IPS-20b (cell line): ENCODE data around the gene NKTR.

Experiments
- H3K27ac ChIP-seq: one replicate; pipeline ENCODE4 v1.5.1; 2013; ENCODE audit warnings: low read length
- H3K27me3 ChIP-seq: 2 replicates; pipeline ENCODE4 v1.6.1; 2013; ENCODE audit warnings: mild to moderate bottlenecking, low read length, inconsistent platforms; ENCODE audit not compliant: insufficient read depth
- H3K36me3 ChIP-seq: 2 replicates; pipeline ENCODE4 v1.6.1; 2013; ENCODE audit warnings: low read depth, mild to moderate bottlenecking, inconsistent platforms, low read length, moderate library complexity; ENCODE audit not compliant: insufficient read depth
- H3K4me1 ChIP-seq: 2 replicates; pipeline ENCODE4 v1.6.1; 2013; ENCODE audit warnings: mild to moderate bottlenecking, control low read depth, inconsistent platforms, low read length, moderate library complexity; ENCODE audit not compliant: insufficient read depth
- H3K4me3 ChIP-seq: 2 replicates; pipeline ENCODE4 v1.5.1; 2013; ENCODE audit warnings: mild to moderate bottlenecking, low read length, inconsistent platforms
- H3K9ac ChIP-seq: 2 replicates; pipeline ENCODE4 v1.6.1; 2013; ENCODE audit warnings: low read depth, mild to moderate bottlenecking, inconsistent platforms, low read length, moderate library complexity
- H3K9me3 ChIP-seq: 2 replicates; pipeline ENCODE4 v1.6.1; 2013; ENCODE audit warnings: mild to moderate bottlenecking, low read depth, low read length, inconsistent platforms; ENCODE audit not compliant: insufficient read depth

NKTR gene

GRCh38 chr3:42600958-42601675 is 631 bp downstream of the NKTR start:
- Histone ChIP-seq H3K4me1 (peaks cover 8% of the 10 kb centered on the region; the same call in 1 of the 2 replicates), H3K36me3 (peaks cover 34% of the 10 kb centered on the region), H3K27me3 (no peaks in the 10 kb centered on the region), H3K9me3 (no peaks in the 10 kb centered on the region), H3K9ac (peak overlapping the region; percentile 92), H3K27ac (peak overlapping the region; percentile 74), H3K4me3 (peak overlapping the region; percentile 87)

DNA sequence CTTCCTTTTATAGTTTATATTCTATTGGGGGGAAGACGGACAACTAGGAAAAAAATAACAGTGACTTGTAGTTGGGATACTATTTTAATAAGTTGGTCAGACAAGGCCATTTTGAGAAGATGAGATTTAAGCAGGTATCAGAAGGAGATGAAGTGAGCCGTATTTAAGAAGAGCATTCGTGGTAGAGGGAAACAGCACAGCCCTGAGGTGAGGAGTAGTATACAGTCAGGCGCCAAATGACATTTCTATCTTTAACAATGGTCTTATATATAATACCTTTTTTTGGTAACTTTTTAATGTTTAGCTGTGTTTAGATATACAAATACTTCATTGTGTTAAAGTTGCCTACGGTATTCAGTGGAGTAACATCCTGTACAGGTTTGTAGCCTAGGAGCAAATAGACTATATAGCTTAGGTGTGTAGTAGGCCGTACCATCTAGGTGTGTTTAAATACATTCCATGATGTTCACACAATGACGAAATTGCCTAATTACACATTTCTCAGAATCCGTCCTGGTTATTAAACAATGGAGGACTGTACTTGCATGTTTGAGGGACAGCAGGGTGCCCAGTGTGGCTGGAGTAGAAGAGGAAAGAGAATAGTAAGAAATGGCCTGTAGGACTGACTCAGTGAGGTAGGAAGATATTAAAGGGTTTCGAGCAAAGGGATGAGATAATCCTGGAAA is 1.6 kb downstream of the NKTR start:
- Histone ChIP-seq H3K27me3 (no peaks in the 10 kb centered on the region), H3K27ac (no peak overlapping the region), H3K9ac (peak overlapping the region; percentile 92; the same call in 1 of the 2 replicates), H3K9me3 (no peaks in the 10 kb centered on the region), H3K4me3 (peak overlapping the region; percentile 87), H3K4me1 (peaks cover 8% of the 10 kb centered on the region; the same call in 1 of the 2 replicates), H3K36me3 (peaks cover 29% of the 10 kb centered on the region; the same call in 1 of the 2 replicates)

DNA sequence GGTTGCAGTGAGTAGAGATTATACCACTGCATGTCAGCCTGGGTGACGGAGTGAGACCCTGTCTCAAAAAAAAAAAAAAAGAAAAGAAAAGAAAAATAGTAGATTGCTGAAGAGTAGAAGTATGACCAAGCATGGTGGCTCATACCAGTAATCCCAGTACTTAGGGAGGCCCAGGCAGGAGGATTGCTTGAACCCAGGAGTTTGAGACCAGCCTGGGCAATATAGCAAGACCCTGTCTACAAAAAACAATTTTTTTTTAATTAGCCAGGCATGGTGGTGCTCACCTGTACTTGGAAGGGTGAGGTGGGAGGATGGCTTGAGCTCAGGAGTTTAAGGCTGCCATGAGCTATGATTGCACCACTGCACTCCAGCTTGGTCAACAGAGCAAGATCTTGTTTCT is 2.5 kb downstream of the NKTR start:
- H3K4me3 ChIP-seq: 0 out of 2 replicates have a peak overlapping the region, but pooled peaks have one; percentile 87
- peaks cover 36% of the 10 kb centered on the region; the same call in 1 of the 2 replicates for H3K36me3 ChIP-seq
- peaks cover 8% of the 10 kb centered on the region; the same call in 1 of the 2 replicates for H3K4me1 ChIP-seq

DNA sequence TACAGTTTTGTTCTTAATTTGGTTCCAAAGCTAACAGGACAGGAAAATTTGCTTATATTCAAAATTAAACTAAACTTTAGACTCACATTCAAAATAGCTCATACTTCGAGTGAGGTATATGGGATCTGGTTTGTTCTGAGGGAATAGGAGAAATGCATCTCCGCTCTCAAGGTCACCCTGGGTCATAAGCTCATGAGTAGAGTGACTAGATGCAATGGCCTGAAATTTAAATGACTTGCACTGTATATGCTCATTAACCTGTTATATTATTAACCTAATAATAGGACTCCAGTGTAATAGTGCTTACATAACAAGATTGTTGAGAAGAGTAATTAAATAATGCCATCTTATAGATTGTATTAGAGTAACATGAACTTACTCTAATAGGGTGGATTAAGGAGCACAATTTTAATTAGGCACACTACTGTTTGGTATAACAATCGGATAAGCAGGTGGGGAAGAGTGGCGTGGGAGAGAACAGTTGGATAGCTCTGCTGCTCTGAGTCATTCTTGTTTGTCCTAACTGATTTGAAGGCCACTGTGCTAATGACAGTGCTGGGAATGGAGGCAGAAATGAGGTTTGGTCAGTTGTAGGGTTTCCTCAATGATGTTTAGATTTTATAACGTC is 5.2 kb downstream of the NKTR start:
- Histone ChIP-seq H3K4me3 (no peak overlapping the region), H3K4me1 (peaks cover 8% of the 10 kb centered on the region; the same call in 1 of the 2 replicates), H3K27ac (no peak overlapping the region), H3K27me3 (no peaks in the 10 kb centered on the region), H3K9me3 (no peaks in the 10 kb centered on the region), H3K9ac (no peak overlapping the region), H3K36me3 (peaks cover 56% of the 10 kb centered on the region; the same call in 1 of the 2 replicates)

More for the DNA sequence above, 2.5 kb downstream of the NKTR start:
- Histone ChIP-seq H3K27me3 (no peaks in the 10 kb centered on the region), H3K27ac (no peak overlapping the region), H3K9ac (no peak overlapping the region), H3K9me3 (no peaks in the 10 kb centered on the region)

DNA sequence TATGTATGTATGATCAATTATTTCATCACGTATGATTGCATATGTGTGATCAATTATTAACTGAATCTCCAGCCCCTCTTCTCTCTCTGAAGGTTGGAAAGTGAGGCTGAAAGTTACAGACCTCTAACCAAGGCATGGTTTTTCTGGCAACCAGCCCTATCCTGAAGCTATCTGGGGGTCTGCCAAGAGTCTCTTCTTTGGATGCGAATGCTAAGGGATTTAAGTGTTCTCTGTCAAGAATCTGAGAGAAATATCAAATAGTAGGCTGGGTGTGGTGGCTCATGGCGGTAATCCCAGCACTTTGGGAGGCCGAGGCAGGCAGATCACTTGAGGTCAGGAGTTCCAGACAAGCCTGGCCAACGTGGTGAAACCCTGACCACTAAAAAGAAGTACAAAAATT is 8.1 kb downstream of the NKTR start:
- Histone ChIP-seq H3K36me3 (peaks cover 55% of the 10 kb centered on the region; the same call in 1 of the 2 replicates), H3K27me3 (no peaks in the 10 kb centered on the region), H3K9me3 (no peaks in the 10 kb centered on the region), H3K9ac (no peak overlapping the region), H3K27ac (no peak overlapping the region), H3K4me3 (no peak overlapping the region), H3K4me1 (peaks cover 4% of the 10 kb centered on the region; the same call in 1 of the 2 replicates)

- Histone ChIP-seq H3K9me3 (no peaks in the 10 kb centered on the region), H3K36me3 (peaks cover 39% of the 10 kb centered on the region; the same call in 1 of the 2 replicates), H3K27me3 (no peaks in the 10 kb centered on the region), H3K4me3 (no peak overlapping the region), H3K9ac (no peak overlapping the region), H3K27ac (no peak overlapping the region), H3K4me1 (no peaks in the 10 kb centered on the region)
Observed at GRCh38 chr3:42610976-42611375, 10.5 kb downstream of the NKTR start.

- H3K36me3 ChIP-seq: peaks cover 35% of the 10 kb centered on the region; the same call in 1 of the 2 replicates
- no peaks in the 10 kb centered on the region for H3K4me1 ChIP-seq
- no peak overlapping the region for H3K27ac ChIP-seq
- H3K9ac ChIP-seq: no peak overlapping the region
- H3K9me3 ChIP-seq: no peaks in the 10 kb centered on the region
- H3K27me3 ChIP-seq: no peaks in the 10 kb centered on the region
- no peak overlapping the region for H3K4me3 ChIP-seq
Observed at GRCh38 chr3:42612217-42612616, 11.7 kb downstream of the NKTR start.

GRCh38 chr3:42612928-42613327 is 12.4 kb downstream of the NKTR start:
- Histone ChIP-seq H3K4me1 (no peaks in the 10 kb centered on the region), H3K27ac (no peak overlapping the region), H3K9ac (no peak overlapping the region), H3K36me3 (peaks cover 35% of the 10 kb centered on the region), H3K27me3 (no peaks in the 10 kb centered on the region), H3K9me3 (no peaks in the 10 kb centered on the region), H3K4me3 (no peak overlapping the region)

GRCh38 chr3:42613462-42613861 is 13.0 kb downstream of the NKTR start:
- no peak overlapping the region for H3K27ac ChIP-seq
- no peaks in the 10 kb centered on the region for H3K4me1 ChIP-seq
- no peak overlapping the region for H3K9ac ChIP-seq
- H3K4me3 ChIP-seq: no peak overlapping the region
- H3K9me3 ChIP-seq: no peaks in the 10 kb centered on the region
- H3K36me3 ChIP-seq: peaks cover 32% of the 10 kb centered on the region
- H3K27me3 ChIP-seq: no peaks in the 10 kb centered on the region

DNA sequence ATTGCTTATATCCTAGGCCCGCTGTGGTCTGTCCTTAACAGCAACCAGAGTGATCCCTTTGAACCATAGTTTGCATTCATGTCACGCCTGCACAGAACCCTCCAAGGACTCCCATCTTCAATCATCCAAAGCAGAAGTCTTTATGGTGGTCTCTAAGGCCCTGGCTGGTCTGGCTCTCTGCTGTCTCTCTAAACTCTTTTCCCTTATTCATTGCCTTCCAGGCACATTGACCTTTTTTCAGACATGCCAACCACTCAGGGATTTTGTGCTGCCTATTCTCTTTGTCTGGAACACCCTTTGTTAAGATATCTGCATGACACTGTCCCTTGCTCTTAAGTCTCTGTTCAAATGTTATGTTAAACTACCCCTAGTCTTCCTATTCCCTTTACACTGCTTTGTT is 31.1 kb downstream of the NKTR start:
- H3K36me3 ChIP-seq: peaks cover 91% of the 10 kb centered on the region
- peaks cover 29% of the 10 kb centered on the region for H3K4me1 ChIP-seq
- H3K4me3 ChIP-seq: peak overlapping the region; percentile 33
- no peak overlapping the region for H3K27ac ChIP-seq
- no peaks in the 10 kb centered on the region for H3K27me3 ChIP-seq
- no peaks in the 10 kb centered on the region for H3K9me3 ChIP-seq
- H3K9ac ChIP-seq: peak overlapping the region; percentile 48; the same call in 1 of the 2 replicates

DNA sequence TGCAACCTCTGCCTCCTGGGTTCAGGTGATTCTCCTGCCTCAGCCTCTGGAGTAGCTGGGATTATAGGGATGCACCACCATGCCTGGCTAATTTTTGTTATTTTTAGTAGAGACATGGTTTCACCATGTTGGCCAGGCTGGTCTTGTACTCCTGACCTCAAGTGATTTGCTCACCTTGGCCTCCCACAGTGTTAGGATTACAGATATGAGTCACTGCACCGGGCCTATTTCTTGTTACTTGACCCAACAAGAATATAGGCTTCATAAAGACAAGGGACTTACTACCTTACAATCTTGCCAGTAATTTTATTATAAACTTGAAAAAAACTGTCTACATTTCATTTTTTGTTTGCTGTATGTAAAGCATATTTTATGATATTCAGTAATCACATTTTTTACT is 31.7 kb downstream of the NKTR start:
- no peak overlapping the region for H3K4me3 ChIP-seq
- H3K9me3 ChIP-seq: no peaks in the 10 kb centered on the region
- no peaks in the 10 kb centered on the region for H3K27me3 ChIP-seq
- H3K36me3 ChIP-seq: peaks cover 95% of the 10 kb centered on the region
- H3K27ac ChIP-seq: no peak overlapping the region
- peaks cover 29% of the 10 kb centered on the region for H3K4me1 ChIP-seq
- no peak overlapping the region for H3K9ac ChIP-seq
